Inflammatory macrophage (primary cell): Measurements from ENCODE around the gene DOHH.
"Not testable (repeated sequence)": the region's sequence is repeated elsewhere in the genome, so short reads cannot be mapped to it uniquely, and the experiment has no call there.

Experiments used
- DNase-seq, 2 donors: peaks; one replicate each; pipeline ENCODE4 v3.0.0-alpha.2; 2020 to 2022

Gene DOHH

GRCh38 chr19:3534375-3535234 lies 34.1 kb upstream of the DOHH start:
- DNase-seq, result no peak

DNA sequence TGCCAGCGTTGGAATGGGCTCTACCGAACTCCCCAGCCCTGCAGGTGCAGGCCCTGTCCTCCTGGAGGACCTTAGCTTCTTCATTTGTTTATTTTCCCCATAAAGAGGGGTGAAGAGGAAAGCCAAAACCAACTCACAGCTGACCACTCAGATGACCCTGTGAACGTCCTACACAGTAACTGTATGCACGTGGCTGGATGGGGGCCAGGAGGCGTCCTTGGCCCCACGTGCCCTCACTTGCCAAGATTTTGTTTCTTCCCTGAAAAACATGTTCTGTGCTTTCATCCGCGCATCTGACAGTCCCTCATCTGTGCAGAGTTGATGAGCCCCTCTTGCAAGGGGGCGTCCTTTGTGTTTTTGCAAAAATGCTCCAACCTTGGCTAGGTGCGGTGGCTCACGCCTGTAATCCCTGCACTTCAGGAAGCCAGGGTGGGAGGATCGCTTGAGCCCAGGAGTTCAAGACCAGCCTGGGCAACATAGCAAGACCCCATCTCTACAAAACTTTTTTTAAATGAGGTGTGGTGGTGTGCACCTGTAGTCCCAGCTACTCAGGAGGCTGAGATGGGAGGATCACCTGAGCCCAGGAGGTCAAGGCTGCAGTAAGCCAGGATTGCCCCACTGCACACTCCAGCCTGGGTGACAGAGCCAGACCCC lies 33.2 kb upstream of the DOHH start:
- no peak for DNase-seq

- no peak for DNase-seq
Observed at GRCh38 chr19:3533033-3533432, 32.6 kb upstream of the DOHH start.

- DNase-seq, result no peak
Observed at GRCh38 chr19:3532154-3532786, 31.8 kb upstream of the DOHH start.

GRCh38 chr19:3531716-3532115 lies 31.2 kb upstream of the DOHH start:
- DNase-seq, result no peak

DNA sequence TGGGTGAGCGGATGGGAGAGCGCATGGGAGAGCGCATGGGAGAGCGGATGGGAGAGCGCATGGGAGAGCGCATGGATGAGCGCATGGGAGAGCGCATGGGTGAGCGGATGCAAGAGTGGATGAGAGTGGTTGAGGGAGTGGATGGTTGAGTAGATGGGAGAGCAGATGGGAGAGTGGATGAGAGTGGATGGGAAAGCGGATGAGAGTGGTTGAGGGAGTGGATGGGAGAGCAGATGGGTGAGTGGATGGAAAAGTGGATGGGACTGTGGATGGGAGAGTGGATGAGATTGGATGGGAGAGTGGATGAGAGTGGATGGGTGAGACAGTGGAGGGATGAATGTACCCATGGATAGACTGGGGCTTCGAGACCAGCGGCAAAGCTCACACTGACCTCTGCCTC lies 29.9 kb upstream of the DOHH start:
- no peak for DNase-seq

DNA sequence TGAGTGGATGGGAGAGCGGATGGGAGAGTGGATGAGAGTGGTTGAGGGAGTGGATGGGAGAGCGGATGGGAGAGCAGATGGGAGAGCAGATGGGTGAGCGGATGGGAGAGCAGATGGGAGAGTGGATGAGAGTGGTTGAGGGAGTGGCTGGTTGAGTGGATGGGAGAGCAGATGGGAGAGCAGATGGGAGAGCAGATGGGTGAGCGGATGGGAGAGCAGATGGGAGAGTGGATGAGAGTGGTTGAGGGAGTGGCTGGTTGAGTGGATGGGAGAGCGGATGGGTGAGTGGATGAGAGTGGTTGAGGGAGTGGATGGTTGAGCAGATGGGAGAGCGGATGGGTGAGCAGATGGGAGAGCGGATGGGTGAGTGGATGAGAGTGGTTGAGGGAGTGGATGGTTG lies 28.8 kb upstream of the DOHH start:
- DNase-seq, result not testable (repeated sequence)

DNA sequence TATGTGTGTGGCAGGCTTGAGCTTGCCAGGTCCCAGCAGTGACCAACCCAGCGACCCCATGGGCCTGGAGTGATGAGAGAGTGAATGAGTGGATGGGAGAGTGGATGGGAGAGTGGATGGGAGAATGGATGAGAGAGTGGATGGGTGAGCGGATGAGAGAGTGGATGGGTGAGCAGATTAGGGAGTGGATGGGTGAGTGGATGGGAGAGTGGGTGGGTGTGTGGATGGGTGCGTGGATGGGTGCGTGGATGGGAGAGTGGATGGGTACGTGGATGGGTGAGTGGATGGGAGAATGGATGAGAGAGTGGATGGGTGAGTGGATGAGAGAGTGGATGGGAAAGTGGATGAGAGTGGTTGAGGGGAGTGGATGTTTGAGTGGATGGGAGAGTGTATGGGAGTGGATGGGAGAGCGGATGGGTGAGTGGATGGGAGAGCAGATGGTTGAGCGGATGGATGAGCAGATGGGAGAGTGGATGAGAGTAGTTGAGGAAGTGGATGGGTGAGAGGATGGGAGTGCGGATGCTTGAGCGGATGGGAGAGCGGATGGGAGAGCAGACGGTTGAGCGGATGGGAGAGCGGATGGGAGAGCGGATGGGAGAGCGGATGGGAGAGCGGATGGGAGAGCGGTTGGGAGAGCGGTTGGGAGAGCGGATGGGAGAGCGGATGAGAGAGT lies 28.2 kb upstream of the DOHH start:
- no peak for DNase-seq

DNA sequence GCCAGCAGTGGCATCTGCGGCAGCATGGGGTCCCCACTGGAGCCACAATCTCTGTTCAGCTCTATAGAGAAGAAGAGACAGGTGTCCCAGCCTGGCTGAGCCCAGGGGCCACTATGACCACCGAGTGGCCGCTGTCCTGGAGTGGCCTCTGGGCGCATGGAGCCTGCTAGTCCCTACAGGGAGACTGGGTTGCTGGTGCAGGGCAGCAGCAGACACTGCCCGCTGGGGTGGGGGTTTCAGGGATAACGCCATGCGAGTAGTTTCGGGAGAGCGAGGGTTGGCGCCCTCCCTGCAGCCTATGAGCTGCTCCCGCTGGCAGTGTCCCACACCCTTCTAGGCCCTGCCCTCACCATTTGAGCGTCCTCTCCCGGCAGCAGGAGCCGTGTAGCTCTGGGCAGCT lies 27.6 kb upstream of the DOHH start:
- DNase-seq, result no peak

DNA sequence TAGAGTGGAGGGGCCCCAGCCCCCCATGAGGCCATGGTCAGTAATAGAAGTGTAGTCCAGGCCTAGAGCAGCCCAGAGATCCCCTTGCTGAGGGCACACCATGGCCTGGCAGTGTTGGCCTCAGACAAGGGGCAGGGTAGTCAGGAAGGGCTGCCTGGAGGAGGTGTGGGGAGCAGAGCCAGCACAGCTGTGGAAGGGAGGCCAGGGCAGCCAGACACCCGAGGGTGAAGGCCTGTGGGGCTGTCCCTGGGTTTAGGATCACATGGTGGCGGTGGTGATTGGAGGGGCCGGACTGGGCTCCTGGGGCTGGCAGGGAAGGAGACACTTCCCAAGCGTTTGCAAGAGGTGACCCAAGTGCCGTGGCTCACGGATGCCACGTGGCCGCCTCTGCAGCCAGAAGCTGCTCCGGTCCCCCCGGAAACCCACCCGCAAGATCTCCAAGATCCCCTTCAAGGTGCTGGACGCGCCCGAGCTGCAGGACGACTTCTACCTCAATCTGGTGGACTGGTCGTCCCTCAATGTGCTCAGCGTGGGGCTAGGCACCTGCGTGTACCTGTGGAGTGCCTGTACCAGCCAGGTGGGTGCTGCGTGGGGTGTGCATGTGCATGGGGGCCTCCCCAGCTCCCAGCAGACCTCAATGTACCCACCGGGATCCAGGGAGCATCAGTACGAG lies 26.9 kb upstream of the DOHH start:
- DNase-seq, result no peak

GRCh38 chr19:3526507-3527237 lies 26.2 kb upstream of the DOHH start:
- no peak for DNase-seq

DNA sequence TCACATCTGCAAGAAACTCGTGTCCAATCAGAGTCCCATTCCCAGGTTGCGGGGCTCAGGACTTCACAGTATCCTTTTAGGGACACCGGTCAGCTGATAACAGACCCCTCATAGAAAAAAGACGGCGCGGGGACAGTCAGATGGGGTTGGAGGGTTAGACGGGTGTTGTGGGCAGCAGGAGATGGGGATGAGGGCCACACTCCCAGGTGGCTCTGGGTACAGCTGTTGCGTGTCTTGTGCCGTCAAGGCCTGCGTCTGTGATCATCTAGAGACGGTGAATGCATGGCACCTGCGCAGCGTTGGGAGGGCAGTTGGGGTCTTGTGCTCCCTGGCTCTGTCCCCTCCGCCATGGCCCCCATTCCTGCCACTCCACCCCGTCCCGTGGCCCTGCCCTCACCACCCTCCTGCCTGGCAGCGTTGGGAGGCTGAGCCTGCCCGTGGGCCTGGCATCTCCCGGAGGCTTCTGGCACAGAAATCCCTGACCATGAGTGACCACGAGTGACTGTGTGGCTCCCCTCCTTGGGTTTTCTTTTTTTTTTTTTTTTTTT lies 24.5 kb upstream of the DOHH start:
- DNase-seq, result no peak

DNA sequence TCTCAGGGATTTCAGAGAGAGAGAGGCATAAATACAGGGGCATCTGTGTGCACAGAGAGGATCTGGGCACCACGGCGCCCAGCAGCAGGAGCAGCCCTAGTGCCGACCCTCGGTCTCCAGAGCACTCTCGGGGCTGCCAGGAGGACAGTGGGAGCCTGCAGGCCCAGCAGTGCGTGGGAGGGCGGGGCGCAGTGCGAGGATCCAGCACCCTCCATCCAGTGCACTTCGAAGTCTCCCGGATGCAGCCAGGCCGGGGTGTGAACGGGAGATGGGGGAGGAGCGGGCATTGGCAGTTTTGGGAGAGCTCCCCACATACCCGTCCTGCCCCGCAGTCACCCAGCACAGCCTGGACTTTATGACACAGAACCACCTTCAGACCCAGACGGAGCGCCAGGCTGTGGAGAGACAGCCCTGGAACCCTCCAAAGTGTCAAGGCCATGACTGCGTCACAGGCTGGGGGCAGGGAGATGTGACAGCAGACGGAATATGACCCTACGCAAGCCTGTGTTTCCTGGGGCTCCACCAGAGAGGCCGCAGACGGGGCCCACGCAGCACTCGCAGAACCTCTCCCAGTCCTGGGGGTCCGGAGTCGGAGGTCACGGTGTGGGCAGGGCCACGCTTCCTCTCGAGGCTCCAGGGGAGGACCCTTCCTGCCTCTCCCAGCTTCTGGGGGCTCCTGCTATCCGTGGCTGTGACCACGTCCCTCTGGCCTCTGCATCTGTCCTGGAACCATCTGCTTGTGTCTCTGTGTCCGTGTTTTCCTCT lies 23.8 kb upstream of the DOHH start:
- no peak for DNase-seq

- no peak for DNase-seq
Observed at GRCh38 chr19:3523361-3524077, 23.0 kb upstream of the DOHH start.

GRCh38 chr19:3522421-3523360 lies 22.2 kb upstream of the DOHH start:
- DNase-seq, result no peak

GRCh38 chr19:3521104-3521445 lies 20.6 kb upstream of the DOHH start:
- DNase-seq, result no peak

DNA sequence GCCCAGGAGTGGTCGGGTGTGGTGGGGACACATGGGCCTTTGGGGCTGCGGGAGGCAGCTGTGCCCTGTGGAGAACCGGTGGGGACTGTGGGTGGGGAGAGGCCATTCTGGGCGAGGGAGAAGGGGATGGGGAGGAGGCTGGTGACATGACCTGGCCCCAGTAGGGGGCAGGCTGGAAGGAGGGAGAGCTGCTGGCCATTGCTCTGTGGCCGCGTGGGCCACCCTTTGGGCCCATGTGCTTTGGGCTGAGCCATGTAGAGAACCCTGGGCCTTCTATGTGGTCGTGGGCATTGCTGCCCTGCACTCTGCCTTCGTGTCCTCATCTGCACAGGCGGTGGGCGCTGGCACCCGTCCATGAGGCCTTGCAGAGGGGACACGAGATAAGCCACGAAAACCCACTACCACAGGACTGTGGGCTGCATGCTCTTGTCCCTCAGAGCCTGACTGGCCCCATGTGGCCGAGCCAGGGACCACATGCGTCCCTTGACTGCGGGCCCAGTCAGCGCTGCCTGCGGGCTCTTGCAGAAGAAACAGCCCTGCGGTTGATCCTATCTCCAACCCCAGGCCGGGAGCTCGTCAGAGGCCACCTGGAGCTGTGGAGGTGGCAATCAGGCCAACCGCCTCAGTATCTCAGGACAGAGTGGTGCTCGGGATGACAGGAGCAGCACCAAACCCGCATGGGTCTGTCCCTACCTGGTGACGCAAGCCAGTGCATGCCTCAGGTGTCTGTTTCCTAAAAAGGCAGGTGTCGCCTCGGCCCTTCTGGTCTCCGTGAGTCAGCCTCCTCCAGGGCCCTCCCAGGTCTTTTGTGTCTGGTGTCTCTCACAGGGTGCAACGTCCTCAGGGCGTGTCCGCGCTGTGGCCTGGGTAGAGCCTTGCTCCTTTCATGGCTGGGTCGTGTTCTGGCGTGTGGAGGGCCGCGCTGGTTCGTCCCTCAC lies 20.0 kb upstream of the DOHH start:
- no peak for DNase-seq

DNA sequence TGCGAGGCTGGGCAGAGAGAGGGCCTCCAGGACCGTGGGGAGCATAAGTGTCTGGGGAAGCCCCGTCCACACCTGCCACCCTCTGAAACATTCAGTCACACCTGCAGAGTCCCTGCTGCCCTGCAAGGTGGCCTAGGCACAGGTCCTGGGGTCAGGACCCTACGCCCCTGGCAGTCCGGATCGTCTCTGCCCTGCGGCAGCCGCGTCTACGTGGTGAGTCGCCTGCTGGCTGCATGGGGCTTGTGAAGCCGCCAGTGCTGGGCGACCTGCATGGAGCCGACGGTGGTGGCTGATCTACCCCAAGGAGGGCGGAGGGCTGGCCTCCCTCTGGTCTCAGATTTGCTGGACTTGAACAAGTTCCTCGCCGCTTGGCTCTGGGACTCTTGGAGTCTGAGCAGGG lies 18.7 kb upstream of the DOHH start:
- no peak for DNase-seq
